Psoas muscle (tissue), 8 donors: ENCODE results near the gene CCDC18. TPM values are rescaled to one million over a fixed set of nuclear protein-coding genes. Genes with fewer than 3 reads are reported as not detected.
"Not testable (repeated sequence)": the region's sequence is repeated elsewhere in the genome, so short reads cannot be mapped to it uniquely, and the experiment has no call there.

Experiments used
- ATAC-seq, 4 donors: fragments of 200-7000 bp; cut with Tn5 transposase; one replicate each; pipeline ENCODE4 v1.9.1; 2020; ENCODE audit warnings: moderate library complexity in 3 of 4, mild to moderate bottlenecking in 2 of 4
- DNase-seq, 2 donors: peaks; one replicate each; pipeline ENCODE4 v3.0.0-alpha.2; 2020
- H3K27ac ChIP-seq: fragments of 200-600 bp; one replicate; pipeline ENCODE4 v1.8.0; 2022
- H3K27me3 ChIP-seq, 3 donors: fragments of 200-600 bp in 1 of 3; one replicate each; pipeline versions ENCODE4 v1.6.1 to v1.8.0; 2013 to 2022; ENCODE audit warnings: low read length in 2 of 3, mild to moderate bottlenecking in 2 of 3, moderate library complexity in 1 of 3; ENCODE audit not compliant: insufficient read depth in 3 of 3
- H3K36me3 ChIP-seq, 2 donors: fragments of 200-600 bp in 1 of 2; one replicate each; pipeline versions ENCODE4 v1.6.1 to v1.8.0; 2013 to 2022; ENCODE audit warnings: low read depth in 1 of 2, mild to moderate bottlenecking in 1 of 2, moderate library complexity in 1 of 2; ENCODE audit not compliant: insufficient read depth in 1 of 2
- H3K4me1 ChIP-seq: fragments of 200-600 bp; one replicate; pipeline ENCODE4 v1.8.0; 2022
- H3K4me3 ChIP-seq: fragments of 200-600 bp; one replicate; pipeline ENCODE4 v1.8.0; 2022; ENCODE audit warnings: mild to moderate bottlenecking
- H3K9me3 ChIP-seq: fragments of 200-600 bp; one replicate; pipeline ENCODE4 v1.8.0; 2022
- CTCF ChIP-seq: fragments of 200-600 bp; IDR thresholded peaks from one replicate; pipeline ENCODE4 v1.8.0; 2022; ENCODE audit warnings: antibody characterized with exemption
- WGBS, 3 donors: extraction: QIAGEN DNeasy Blood & Tissue Kit; methylation state at CpG; one replicate each; pipeline versions ENCODE4 v1.1.6 to v1.1.7; 2013; 5-methylcytosine and 5-hydroxymethylcytosine counted together
- intact Hi-C, 2 donors: fragments of 100-400 bp; cut with DNase I; formaldehyde crosslinking; loops; one replicate each; pipeline versions ENCODE4 v1.11.0 to v1.14.2; 2022
- polyA plus RNA-seq, 3 donors: library from polyadenylated mRNA; stranded (reverse); fragments of 200-250 nt; gene quantifications; one replicate each; pipeline ENCODE4 v1.2.3, GENCODE V29; 2013
- total RNA-seq, 4 donors: library from RNA; stranded (reverse); fragmentation: NEBNext Ultra II Directional in 2 of 4; extraction: Animal tissue kit (Norgen Biotek cat#: 25700) in 2 of 4; gene quantifications; one replicate each; pipeline versions ENCODE4 v1.2.1 to v1.2.4, GENCODE V29; 2021 to 2023
- donor health status: healthy with polysubstance abuse.
- donor health status: DM: no; HTN: no; CAD: no; lungs with moderate emphysema.
- donor health status: Bipolar disorder and iron deficiency.
- donor health status: healthy.
- donor health status: DM: yes; HTN: yes; CAD: no.
- donor health status: DM: no; HTN: no; CAD: no.
- donor health status: DM: no; HTN: no; CAD: no.
- donor health status: DM: yes; HTN: yes; CAD: no.

Gene CCDC18
- total and polyA plus RNA-seq, 7 donors, result 3.1 to 4.6 (median 4.0) TPM

GRCh38 chr1:93205892-93206566 lies 25.5 kb downstream of the CCDC18 start:
- TF ChIP-seq CTCF, result no peak
- WGBS, 3 donors, result 94 to 96% (median 96%) methylated on average over 6 of the region's 6 CpGs
- ATAC-seq, result no peak

GRCh38 chr1:93206567-93206954 lies 26.0 kb downstream of the CCDC18 start:
- DNase-seq (no peak), ATAC-seq (no peak)
- no peak for TF ChIP-seq CTCF
- Histone ChIP-seq H3K4me3 (no peak overlapping the region), H3K27me3 (no peaks in the 10 kb centered on the region), H3K27ac (no peak overlapping the region), H3K36me3 (peaks cover 0 to 27% of the 10 kb centered on the region in 2 donors), H3K9me3 (no peaks in the 10 kb centered on the region), H3K4me1 (no peaks in the 10 kb centered on the region)
- intact Hi-C loops, result no loop called here

More at GRCh38 chr1:93205892-93206566, 25.5 kb downstream of the CCDC18 start:
- Histone ChIP-seq H3K9me3 (no peaks in the 10 kb centered on the region), H3K36me3 (peaks cover 0 to 27% of the 10 kb centered on the region in 2 donors), H3K27me3 (no peaks in the 10 kb centered on the region), H3K4me3 (no peak overlapping the region), H3K4me1 (no peaks in the 10 kb centered on the region), H3K27ac (no peak overlapping the region)
- DNase-seq, result no peak
- intact Hi-C loops, result no loop called here

GRCh38 chr1:93207211-93207610 lies 26.7 kb downstream of the CCDC18 start:
- TF ChIP-seq CTCF, result no peak
- ATAC-seq (no peak), DNase-seq (no peak)
- Histone ChIP-seq H3K36me3 (peaks cover 0 to 23% of the 10 kb centered on the region in 2 donors), H3K27me3 (no peaks in the 10 kb centered on the region), H3K9me3 (no peaks in the 10 kb centered on the region), H3K4me3 (no peak overlapping the region), H3K4me1 (no peaks in the 10 kb centered on the region), H3K27ac (no peak overlapping the region)
- intact Hi-C loops, result no loop called here
- 90 to 95% (median 92%) methylated on average over 5 of the region's 5 CpGs for WGBS, 3 donors

- TF ChIP-seq CTCF, result no peak
- no peak for ATAC-seq
These were observed 34.8 kb downstream of the CCDC18 start for GRCh38 chr1:93215322-93215721.

GRCh38 chr1:93219443-93219842 lies 38.9 kb downstream of the CCDC18 start:
- no peak for TF ChIP-seq CTCF
- Histone ChIP-seq H3K4me1 (no peaks in the 10 kb centered on the region), H3K27ac (no peak overlapping the region), H3K9me3 (no peaks in the 10 kb centered on the region), H3K4me3 (no peak overlapping the region), H3K36me3 (peaks cover 0 to 24% of the 10 kb centered on the region in 2 donors), H3K27me3 (no peaks in the 10 kb centered on the region)
- DNase-seq (no peak), ATAC-seq (no peak)
- 91 to 92% (median 91%) methylated on average over 6 of the region's 6 CpGs for WGBS, 3 donors
- intact Hi-C loops, result no loop called here

More at GRCh38 chr1:93215322-93215721, 34.8 kb downstream of the CCDC18 start:
- Histone ChIP-seq H3K36me3 (peaks cover 0 to 12% of the 10 kb centered on the region in 2 donors), H3K27me3 (no peaks in the 10 kb centered on the region), H3K27ac (no peak overlapping the region), H3K4me3 (no peak overlapping the region), H3K9me3 (no peaks in the 10 kb centered on the region), H3K4me1 (no peaks in the 10 kb centered on the region)
- intact Hi-C loops, result no loop called here
- no peak for DNase-seq
- 96 to 98% (median 97%) methylated on average over 2 of the region's 2 CpGs for WGBS, 3 donors

- intact Hi-C loops, H3K4me3 ChIP-seq: not testable (repeated sequence)
- 88 to 99% (median 99%) methylated on average over 5 of the region's 5 CpGs for WGBS, 3 donors
These were observed 40.2 kb downstream of the CCDC18 start for GRCh38 chr1:93220716-93221115.

More at GRCh38 chr1:93220716-93221115, 40.2 kb downstream of the CCDC18 start:
- H3K27ac ChIP-seq, ATAC-seq, H3K27me3 ChIP-seq, DNase-seq, H3K9me3 ChIP-seq, H3K4me1 ChIP-seq: not testable (repeated sequence)
- H3K36me3 ChIP-seq, result peaks cover 0 to 21% of the 10 kb centered on the region in 2 donors
